ENCODE measurements around the gene SGIP1.

- no peak for TF ChIP-seq CTCF (IDR thresholded peaks at IDR 0.05)
- no peak for TF ChIP-seq POLR2A (IDR thresholded peaks at IDR 0.05)
- no peak for TF ChIP-seq EP300 (IDR thresholded peaks at IDR 0.05)
Measured at GRCh38 chr1:66497910-66498309, 36.0 kb upstream of the SGIP1 start.
